Large intestine (tissue), 3 donors: Measurements from ENCODE around the gene KEL. TPM values are rescaled to one million over a fixed set of nuclear protein-coding genes. Genes with fewer than 3 reads are reported as not detected.
"Not testable (repeated sequence)": the region's sequence is repeated elsewhere in the genome, so short reads cannot be mapped to it uniquely, and the experiment has no call there.

Experiments used
- DNase-seq, 2 donors: peaks; one replicate each; pipeline versions ENCODE4 v3.0.0 to v3.0.0-alpha.2; 2013
- H3K27ac ChIP-seq: one replicate; pipeline ENCODE4 v1.5.1; 2013; ENCODE audit warnings: low read length
- H3K27me3 ChIP-seq: 2 replicates; pipeline ENCODE4 v1.6.1; 2013; ENCODE audit warnings: low read length; ENCODE audit not compliant: control insufficient read depth, insufficient read depth
- H3K36me3 ChIP-seq: 2 replicates; pipeline ENCODE4 v1.6.1; 2013; ENCODE audit warnings: low read length; ENCODE audit not compliant: control insufficient read depth, insufficient read depth
- H3K4me1 ChIP-seq: one replicate; pipeline ENCODE4 v1.6.1; 2013; ENCODE audit warnings: low read length; ENCODE audit not compliant: control insufficient read depth, insufficient read depth
- H3K4me3 ChIP-seq: one replicate; pipeline ENCODE4 v1.5.1; 2013; ENCODE audit warnings: low read length
- H3K9me3 ChIP-seq: one replicate; pipeline ENCODE4 v1.6.1; 2013; ENCODE audit warnings: mild to moderate bottlenecking, low read depth, low read length, moderate library complexity; ENCODE audit not compliant: control insufficient read depth
- WGBS: methylation state at CpG from one replicate; pipeline ENCODE4 v1.1.5; 2013; ENCODE audit warnings: low lambda C conversion rate; ENCODE audit not compliant: insufficient coverage; 5-methylcytosine and 5-hydroxymethylcytosine counted together
- polyA plus RNA-seq: library from polyadenylated mRNA; unstranded; fragments of 120-200 nt; gene quantifications from one replicate; pipeline ENCODE4 v1.2.1, GENCODE V29; 2013

KEL gene
- polyA plus RNA-seq, 1 donor, result 181 TPM

GRCh38 chr7:142998966-142999365 is 36.8 kb upstream of the KEL start:
- Histone ChIP-seq H3K36me3 (no peaks in the 10 kb centered on the region), H3K27ac (no peak overlapping the region), H3K4me3 (no peak overlapping the region), H3K27me3 (no peaks in the 10 kb centered on the region), H3K9me3 (no peaks in the 10 kb centered on the region), H3K4me1 (peaks cover 8% of the 10 kb centered on the region)
- 20% methylated on average over 1 of the region's 6 CpGs for WGBS
- DNase-seq, result peak in 1 of 2 donors; percentile 52

- no peaks in the 10 kb centered on the region for H3K27me3 ChIP-seq
- no peak overlapping the region for H3K27ac ChIP-seq
- 36% methylated on average over 4 of the region's 4 CpGs for WGBS
- DNase-seq, result peak in 1 of 2 donors; percentile 55
- peaks cover 5% of the 10 kb centered on the region for H3K4me1 ChIP-seq
- H3K36me3 ChIP-seq, result no peaks in the 10 kb centered on the region
- H3K9me3 ChIP-seq, result no peaks in the 10 kb centered on the region
- H3K4me3 ChIP-seq, result no peak overlapping the region
Observed at GRCh38 chr7:142997456-142997989, 35.4 kb upstream of the KEL start.

- no peaks in the 10 kb centered on the region for H3K4me1 ChIP-seq
- 56% methylated on average over 1 of the region's 3 CpGs for WGBS
- H3K36me3 ChIP-seq, result no peaks in the 10 kb centered on the region
- no peak for DNase-seq
- no peak overlapping the region for H3K27ac ChIP-seq
- no peaks in the 10 kb centered on the region for H3K9me3 ChIP-seq
- no peaks in the 10 kb centered on the region for H3K27me3 ChIP-seq
- no peak overlapping the region for H3K4me3 ChIP-seq
Observed at GRCh38 chr7:142992427-142992826, 30.3 kb upstream of the KEL start.

- Histone ChIP-seq H3K9me3 (no peaks in the 10 kb centered on the region), H3K4me3 (no peak overlapping the region), H3K27me3 (no peaks in the 10 kb centered on the region), H3K27ac (no peak overlapping the region), H3K4me1 (no peaks in the 10 kb centered on the region), H3K36me3 (no peaks in the 10 kb centered on the region)
- DNase-seq, result no peak
- WGBS, result no CpG with 5 or more reads among the region's 1 CpG
Observed at GRCh38 chr7:142984297-142984696, 22.1 kb upstream of the KEL start.

- H3K4me3 ChIP-seq, result no peak overlapping the region
- no peak overlapping the region for H3K27ac ChIP-seq
- no peaks in the 10 kb centered on the region for H3K9me3 ChIP-seq
- no peak for DNase-seq
- WGBS, result no CpG with 5 or more reads among the region's 1 CpG
- no peaks in the 10 kb centered on the region for H3K36me3 ChIP-seq
- no peaks in the 10 kb centered on the region for H3K27me3 ChIP-seq
- H3K4me1 ChIP-seq, result no peaks in the 10 kb centered on the region
Observed at GRCh38 chr7:142983825-142984224, 21.7 kb upstream of the KEL start.

GRCh38 chr7:142978402-142978801 is 16.2 kb upstream of the KEL start:
- not testable (repeated sequence) for H3K36me3 ChIP-seq, H3K27me3 ChIP-seq, H3K4me1 ChIP-seq, H3K27ac ChIP-seq, H3K9me3 ChIP-seq, H3K4me3 ChIP-seq, DNase-seq
- WGBS, result 92% methylated on average over 4 of the region's 4 CpGs

GRCh38 chr7:142974626-142975025 is 12.5 kb upstream of the KEL start:
- peaks cover 3% of the 10 kb centered on the region for H3K9me3 ChIP-seq
- H3K4me1 ChIP-seq, result no peaks in the 10 kb centered on the region
- H3K27me3 ChIP-seq, result no peaks in the 10 kb centered on the region
- WGBS, result no CpG with 5 or more reads among the region's 3 CpGs
- H3K4me3 ChIP-seq, result no peak overlapping the region
- no peaks in the 10 kb centered on the region for H3K36me3 ChIP-seq
- DNase-seq, result no peak
- no peak overlapping the region for H3K27ac ChIP-seq

GRCh38 chr7:142969183-142969582 is 7.0 kb upstream of the KEL start:
- peaks cover 3% of the 10 kb centered on the region for H3K9me3 ChIP-seq
- 17% methylated on average over 1 of the region's 4 CpGs for WGBS

GRCh38 chr7:142968229-142968628 is 6.1 kb upstream of the KEL start:
- no peak for DNase-seq
- H3K27ac ChIP-seq, result no peak overlapping the region
- H3K36me3 ChIP-seq, result no peaks in the 10 kb centered on the region
- no peaks in the 10 kb centered on the region for H3K4me1 ChIP-seq
- no peaks in the 10 kb centered on the region for H3K27me3 ChIP-seq
- no CpG with 5 or more reads among the region's 4 CpGs for WGBS
- H3K4me3 ChIP-seq, result no peak overlapping the region
- no peaks in the 10 kb centered on the region for H3K9me3 ChIP-seq

More at GRCh38 chr7:142969183-142969582, 7.0 kb upstream of the KEL start:
- Histone ChIP-seq H3K27ac (no peak overlapping the region), H3K27me3 (no peaks in the 10 kb centered on the region), H3K36me3 (no peaks in the 10 kb centered on the region), H3K4me1 (no peaks in the 10 kb centered on the region), H3K4me3 (no peak overlapping the region)
- no peak for DNase-seq

GRCh38 chr7:142964502-142965246 is 2.5 kb upstream of the KEL start:
- Histone ChIP-seq H3K27me3 (no peaks in the 10 kb centered on the region), H3K4me3 (no peak overlapping the region), H3K27ac (no peak overlapping the region), H3K36me3 (no peaks in the 10 kb centered on the region), H3K9me3 (no peaks in the 10 kb centered on the region), H3K4me1 (peaks cover 6% of the 10 kb centered on the region)
- WGBS, result 75% methylated on average over 2 of the region's 6 CpGs
- DNase-seq, result peak; percentile 67 to 81

- Histone ChIP-seq H3K4me3 (no peak overlapping the region), H3K36me3 (no peaks in the 10 kb centered on the region), H3K9me3 (no peaks in the 10 kb centered on the region), H3K4me1 (peaks cover 6% of the 10 kb centered on the region), H3K27ac (no peak overlapping the region), H3K27me3 (no peaks in the 10 kb centered on the region)
- DNase-seq, result no peak
- no CpG with 5 or more reads among the region's 2 CpGs for WGBS
Observed at GRCh38 chr7:142963993-142964392, 1.8 kb upstream of the KEL start.
